ENCODE measurements around the gene ATP6AP2.

GRCh38 chrX:40582811-40583210 is 2.0 kb downstream of the ATP6AP2 start:
- TF ChIP-seq CTCF (IDR thresholded peaks at IDR 0.05; ENCODE audit: low read length) (no peak), EZH2 (optimal IDR thresholded peaks at IDR 0.05; ENCODE audit: low read depth, low read length) (no peak), EZH2phosphoT487 (IDR thresholded peaks at IDR 0.05; ENCODE audit: low read length) (no peak)

Measured in MM.1S (cell line).